Measurements from ENCODE around the gene LEFTY1. TPM values are rescaled to one million over a fixed set of nuclear protein-coding genes. Genes with fewer than 3 reads are reported as not detected.
"Not testable (repeated sequence)": the region's sequence is repeated elsewhere in the genome, so short reads cannot be mapped to it uniquely, and the experiment has no call there.

Gene LEFTY1, protein sequence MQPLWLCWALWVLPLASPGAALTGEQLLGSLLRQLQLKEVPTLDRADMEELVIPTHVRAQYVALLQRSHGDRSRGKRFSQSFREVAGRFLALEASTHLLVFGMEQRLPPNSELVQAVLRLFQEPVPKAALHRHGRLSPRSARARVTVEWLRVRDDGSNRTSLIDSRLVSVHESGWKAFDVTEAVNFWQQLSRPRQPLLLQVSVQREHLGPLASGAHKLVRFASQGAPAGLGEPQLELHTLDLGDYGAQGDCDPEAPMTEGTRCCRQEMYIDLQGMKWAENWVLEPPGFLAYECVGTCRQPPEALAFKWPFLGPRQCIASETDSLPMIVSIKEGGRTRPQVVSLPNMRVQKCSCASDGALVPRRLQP
- total RNA-seq = not detected

DNA sequence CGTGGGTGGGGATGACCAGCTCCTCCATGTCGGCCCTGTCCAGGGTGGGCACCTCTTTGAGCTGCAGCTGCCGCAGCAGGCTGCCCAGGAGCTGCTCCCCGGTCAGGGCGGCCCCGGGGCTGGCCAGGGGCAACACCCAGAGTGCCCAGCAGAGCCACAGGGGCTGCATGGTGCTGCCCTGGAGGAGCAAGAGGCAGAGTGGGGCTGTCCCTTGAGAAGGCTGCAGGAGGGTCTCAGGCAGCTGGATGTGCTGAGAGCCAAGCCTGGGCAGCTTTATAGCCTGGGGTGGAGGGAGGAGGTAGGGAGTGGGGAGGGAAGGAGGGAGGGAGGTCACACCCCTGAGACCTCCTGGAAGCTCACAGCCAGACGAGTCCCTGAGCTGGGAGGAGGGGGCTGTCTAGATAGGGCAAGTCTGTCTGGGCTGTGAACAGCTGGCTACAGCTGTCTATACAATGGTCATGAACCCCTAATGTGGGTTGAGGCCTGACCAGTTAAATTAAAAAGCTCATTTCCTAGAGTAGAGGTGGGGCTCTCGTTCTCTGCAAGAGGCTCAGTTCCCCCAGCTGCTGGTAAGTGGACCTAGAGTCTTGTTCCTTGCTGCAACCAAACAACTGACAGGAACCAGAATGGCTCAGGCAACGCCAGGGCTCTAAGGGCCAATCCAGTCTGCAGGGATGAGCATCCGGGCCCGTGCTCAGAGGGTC is at the start of gene LEFTY1:
Gene LEFTY1, minus strand, starts transcription at position 249 of the 704 bp plus-strand sequence. Its CDS starts 80 bp downstream, at position 169.
- Mint-ChIP-seq H3K36me3 (no peaks in the 10 kb centered on the region), H3K9me3 (no peaks in the 10 kb centered on the region), H3K4me1 (ENCODE audit: low read depth in 2 of 2) (peaks cover under 1% of the 10 kb centered on the region in 2 donors), H3K4me3 (no peak within 1 kb of the TSS), H3K27ac (no peak within 1 kb of the TSS), H3K27me3 (peaks cover 0 to 4% of the 10 kb centered on the region in 2 donors)
- DNase-seq (ENCODE audit: low spot score) (no peak), ATAC-seq (peak in 1 of 2 donors; percentile 48)

DNA sequence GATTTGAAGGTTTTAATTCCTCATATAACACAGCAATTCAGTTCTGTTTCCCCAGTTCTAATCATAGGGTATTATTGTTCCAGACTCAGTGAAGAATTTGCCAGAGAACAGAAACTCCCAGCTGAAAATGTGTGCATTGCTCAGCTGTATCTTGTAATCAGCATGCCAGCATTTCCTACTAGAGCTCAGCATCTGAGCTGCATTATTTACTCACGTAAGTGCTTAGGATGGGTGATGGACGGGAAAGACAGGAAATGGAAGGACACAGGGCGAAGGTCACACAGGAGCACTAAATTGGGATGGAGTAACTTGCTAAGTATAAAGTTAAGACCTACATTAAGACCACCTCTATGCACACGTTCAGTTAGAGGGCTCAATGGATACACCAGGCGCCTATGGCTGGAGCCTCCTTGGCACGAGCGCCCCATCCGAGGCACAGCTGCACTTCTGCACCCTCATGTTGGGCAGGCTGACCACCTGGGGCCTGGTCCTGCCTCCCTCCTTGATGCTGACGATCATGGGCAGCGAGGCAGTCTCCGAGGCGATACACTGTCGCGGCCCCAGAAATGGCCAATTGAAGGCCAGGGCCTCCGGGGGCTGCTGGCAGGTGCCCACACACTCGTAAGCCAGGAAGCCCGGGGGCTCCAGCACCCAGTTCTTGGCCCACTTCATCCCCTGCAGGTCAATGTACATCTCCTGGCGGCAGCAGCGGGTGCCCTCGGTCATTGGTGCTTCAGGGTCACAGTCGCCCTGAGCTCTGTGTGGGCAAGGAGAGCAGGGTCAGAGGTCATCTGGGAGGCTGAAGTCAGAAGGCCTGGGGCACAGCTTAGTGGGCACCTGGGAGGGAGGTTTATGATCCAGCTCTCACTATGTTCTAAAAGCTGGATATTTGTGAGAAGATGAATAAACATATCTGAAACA is 48.4 kb upstream of the LEFTY1 start:
- DNase-seq (ENCODE audit: low spot score) (no peak), ATAC-seq (no peak)
- H3K9me3 Mint-ChIP-seq = no peaks in the 10 kb centered on the region
- H3K36me3 Mint-ChIP-seq = no peaks in the 10 kb centered on the region
- no peak overlapping the region for H3K27ac Mint-ChIP-seq
- H3K4me1 Mint-ChIP-seq (ENCODE audit: low read depth in 2 of 2) = no peaks in the 10 kb centered on the region
- no peak overlapping the region for H3K4me3 Mint-ChIP-seq
- H3K27me3 Mint-ChIP-seq = no peaks in the 10 kb centered on the region

DNA sequence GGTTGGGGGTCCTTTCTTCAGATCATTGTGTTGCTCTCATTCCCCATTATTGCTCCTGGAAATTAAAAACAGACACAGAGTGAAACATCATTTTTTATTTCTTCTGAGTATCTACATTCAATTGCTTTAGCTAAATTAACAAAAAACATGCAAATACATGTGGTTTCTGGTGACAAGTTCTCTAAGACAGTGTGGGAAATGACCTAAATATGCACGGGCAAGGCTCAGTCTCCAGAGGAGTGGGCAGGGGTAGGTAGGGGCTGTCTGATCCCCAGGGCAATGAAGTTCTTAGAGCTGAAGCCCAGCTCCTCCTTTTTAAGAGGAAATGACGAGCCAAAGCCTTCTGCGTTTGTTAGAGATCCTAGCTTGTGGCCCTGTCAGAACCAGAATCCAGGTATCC is 47.6 kb upstream of the LEFTY1 start:
- DNase-seq (ENCODE audit: low spot score) (no peak), ATAC-seq (no peak)
- Mint-ChIP-seq H3K36me3 (no peaks in the 10 kb centered on the region), H3K4me3 (no peak overlapping the region), H3K27me3 (no peaks in the 10 kb centered on the region), H3K27ac (no peak overlapping the region), H3K4me1 (ENCODE audit: low read depth in 2 of 2) (no peaks in the 10 kb centered on the region), H3K9me3 (no peaks in the 10 kb centered on the region)

DNA sequence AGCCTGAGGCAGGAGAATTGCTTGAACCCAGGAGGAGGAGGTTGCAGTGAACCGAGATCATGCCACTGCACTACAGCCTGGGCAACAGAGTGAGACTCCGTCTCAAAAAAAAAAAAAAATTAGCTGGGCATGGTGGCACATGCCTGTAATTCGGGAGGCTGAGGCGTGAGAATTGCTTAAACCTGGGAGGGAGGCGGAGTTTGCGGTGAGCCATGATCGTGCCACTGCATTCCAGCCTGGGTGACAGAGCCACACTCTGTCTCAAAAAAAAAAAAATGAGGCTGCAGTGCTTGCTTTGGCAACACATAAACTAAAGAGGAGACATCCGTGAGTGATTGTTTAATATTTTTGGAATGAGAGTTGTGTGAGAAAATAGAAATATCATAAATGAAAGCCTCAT is 47.1 kb upstream of the LEFTY1 start:
- ATAC-seq; H3K4me1 Mint-ChIP-seq (ENCODE audit: low read depth in 2 of 2); H3K4me3 Mint-ChIP-seq; H3K9me3 Mint-ChIP-seq; H3K36me3 Mint-ChIP-seq; DNase-seq (ENCODE audit: low spot score); H3K27me3 Mint-ChIP-seq; H3K27ac Mint-ChIP-seq: not testable (repeated sequence)

DNA sequence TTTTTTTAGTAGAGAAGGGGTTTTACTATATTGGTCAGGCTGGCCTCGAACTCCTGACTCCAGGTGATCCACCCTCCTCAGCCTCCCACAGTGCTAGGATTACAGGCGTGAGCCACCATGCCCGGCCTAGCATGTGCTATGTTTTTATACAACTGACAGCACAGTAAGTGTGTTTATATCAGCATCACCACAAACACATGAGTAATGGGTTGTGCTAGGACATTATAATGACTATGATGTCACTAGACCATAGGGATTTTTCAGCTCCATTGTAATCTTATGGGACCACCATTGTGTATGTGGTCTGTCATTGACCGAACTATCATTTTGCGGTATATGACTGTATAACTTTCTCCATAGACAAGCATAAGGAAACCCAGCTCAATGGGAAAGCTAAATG is 45.8 kb upstream of the LEFTY1 start:
- Mint-ChIP-seq H3K27ac (no peak overlapping the region), H3K36me3 (no peaks in the 10 kb centered on the region), H3K9me3 (no peaks in the 10 kb centered on the region), H3K4me3 (no peak overlapping the region), H3K4me1 (ENCODE audit: low read depth in 2 of 2) (no peaks in the 10 kb centered on the region), H3K27me3 (no peaks in the 10 kb centered on the region)
- no peak for DNase-seq (ENCODE audit: low spot score)
- no peak for ATAC-seq

DNA sequence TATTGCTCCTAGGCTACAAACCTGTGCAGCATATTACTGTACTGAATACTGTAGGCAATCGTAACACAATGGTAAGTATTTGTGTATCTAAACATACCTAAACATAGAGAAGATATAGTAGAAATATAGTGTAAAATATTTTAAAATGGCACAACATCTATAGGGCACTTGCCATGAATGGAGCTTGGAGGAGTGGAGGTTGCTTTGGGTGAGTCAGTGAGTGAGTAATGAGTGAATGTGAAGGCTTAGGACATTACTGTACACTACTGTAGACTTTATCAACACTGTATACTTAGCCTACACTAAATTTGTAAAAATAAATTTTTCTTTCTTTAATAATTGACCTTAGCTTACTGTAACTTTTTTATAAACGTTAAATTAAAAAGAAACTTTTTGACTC is 44.1 kb upstream of the LEFTY1 start:
- ATAC-seq (no peak), DNase-seq (ENCODE audit: low spot score) (no peak)
- Mint-ChIP-seq H3K9me3 (no peaks in the 10 kb centered on the region), H3K4me1 (ENCODE audit: low read depth in 2 of 2) (peaks cover 0 to 6% of the 10 kb centered on the region in 2 donors), H3K27me3 (no peaks in the 10 kb centered on the region), H3K27ac (no peak overlapping the region), H3K36me3 (no peaks in the 10 kb centered on the region), H3K4me3 (no peak overlapping the region)

DNA sequence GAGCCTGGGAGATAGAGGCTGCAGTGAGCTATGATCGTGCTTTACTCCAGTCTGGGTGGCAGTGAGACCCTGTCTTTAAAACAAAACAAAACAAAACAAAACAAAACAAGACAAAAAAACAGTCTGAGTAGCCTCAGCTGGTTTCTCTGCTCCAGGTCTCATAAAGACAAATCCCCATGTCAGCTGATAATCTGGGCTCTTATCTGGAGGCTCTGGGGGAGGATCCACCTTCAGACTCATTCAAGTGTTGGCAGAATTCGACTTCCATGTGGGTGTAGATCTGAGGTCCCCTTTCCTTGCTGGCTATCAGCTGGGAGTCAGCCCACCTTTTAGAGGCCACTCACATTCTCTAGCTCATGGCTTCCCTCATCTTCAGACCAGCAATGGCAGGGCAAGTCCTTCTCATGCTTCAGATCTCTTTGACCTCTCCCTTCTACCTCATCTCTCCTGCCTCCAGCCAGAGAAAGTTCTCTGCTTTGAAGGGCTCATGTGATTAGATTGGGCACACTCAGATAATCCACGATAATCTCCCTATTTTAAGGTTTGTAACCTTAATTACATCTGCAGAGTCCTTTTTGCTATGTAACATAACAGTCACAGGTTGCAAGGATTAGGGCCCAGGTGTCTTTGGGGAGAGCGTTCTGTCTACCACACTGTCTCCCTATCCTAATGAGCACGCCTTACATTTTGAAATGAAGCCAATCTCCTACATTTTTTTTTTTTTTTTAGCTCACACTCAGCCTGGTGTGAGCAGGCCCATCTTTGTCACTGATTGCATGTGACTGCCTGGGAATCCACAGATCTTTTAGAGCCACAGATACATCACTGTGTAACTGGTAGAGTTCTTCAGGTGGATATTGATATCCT is 42.6 kb upstream of the LEFTY1 start:
- ATAC-seq (no peak), DNase-seq (ENCODE audit: low spot score) (no peak)
- Mint-ChIP-seq H3K4me3 (no peak overlapping the region), H3K36me3 (no peaks in the 10 kb centered on the region), H3K27me3 (no peaks in the 10 kb centered on the region), H3K27ac (peak overlapping the region in 1 of 2 donors; percentile 32), H3K9me3 (no peaks in the 10 kb centered on the region), H3K4me1 (ENCODE audit: low read depth in 2 of 2) (peaks cover 5 to 6% of the 10 kb centered on the region in 2 donors)

DNA sequence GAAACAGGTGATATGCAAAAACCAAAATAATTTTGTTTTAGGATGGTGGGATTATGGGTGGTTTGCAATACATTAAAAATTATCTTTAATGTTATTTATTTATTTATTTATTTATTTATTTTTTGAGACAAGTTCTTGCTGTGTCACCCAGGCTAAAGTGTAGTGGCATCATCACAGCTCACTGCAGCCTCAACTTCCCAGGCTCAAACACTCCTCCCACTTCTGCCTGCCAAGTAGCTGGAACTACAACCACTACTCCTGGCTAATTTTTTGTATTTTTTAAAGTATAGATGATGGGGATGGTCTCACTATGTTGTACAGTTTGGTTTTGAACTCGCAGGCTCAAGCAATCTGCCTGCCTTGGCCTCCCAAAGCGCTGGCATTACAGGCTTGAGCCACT is 41.6 kb upstream of the LEFTY1 start:
- peaks cover 6% of the 10 kb centered on the region in 2 donors for H3K4me1 Mint-ChIP-seq (ENCODE audit: low read depth in 2 of 2)
- no peaks in the 10 kb centered on the region for H3K27me3 Mint-ChIP-seq
- ATAC-seq = no peak
- H3K27ac Mint-ChIP-seq = no peak overlapping the region
- H3K4me3 Mint-ChIP-seq = no peak overlapping the region
- no peak for DNase-seq (ENCODE audit: low spot score)
- H3K36me3 Mint-ChIP-seq = no peaks in the 10 kb centered on the region
- H3K9me3 Mint-ChIP-seq = no peaks in the 10 kb centered on the region

DNA sequence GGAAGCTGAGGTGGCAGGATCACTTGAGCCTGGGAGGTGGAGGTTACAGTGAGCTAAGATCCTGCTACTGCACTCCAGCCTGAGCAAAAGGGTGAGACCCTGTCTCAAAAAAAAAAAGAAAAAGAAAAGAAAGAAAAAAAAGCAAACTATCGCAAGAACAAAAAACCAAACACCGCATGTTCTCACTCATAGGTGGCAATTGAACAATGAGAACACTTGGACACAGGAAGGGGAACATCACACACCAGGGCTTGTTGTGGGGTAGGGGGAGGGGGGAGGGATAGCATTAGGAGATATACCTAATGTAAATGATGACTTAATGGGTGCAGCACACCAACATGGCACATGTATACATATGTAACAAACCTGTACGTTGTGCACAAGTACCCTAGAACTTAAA is 40.5 kb upstream of the LEFTY1 start:
- peak overlapping the region; percentile 34 to 87 for H3K27ac Mint-ChIP-seq
- H3K27me3 Mint-ChIP-seq; ATAC-seq; H3K4me3 Mint-ChIP-seq; H3K4me1 Mint-ChIP-seq (ENCODE audit: low read depth in 2 of 2); H3K36me3 Mint-ChIP-seq; DNase-seq (ENCODE audit: low spot score); H3K9me3 Mint-ChIP-seq: not testable (repeated sequence)

DNA sequence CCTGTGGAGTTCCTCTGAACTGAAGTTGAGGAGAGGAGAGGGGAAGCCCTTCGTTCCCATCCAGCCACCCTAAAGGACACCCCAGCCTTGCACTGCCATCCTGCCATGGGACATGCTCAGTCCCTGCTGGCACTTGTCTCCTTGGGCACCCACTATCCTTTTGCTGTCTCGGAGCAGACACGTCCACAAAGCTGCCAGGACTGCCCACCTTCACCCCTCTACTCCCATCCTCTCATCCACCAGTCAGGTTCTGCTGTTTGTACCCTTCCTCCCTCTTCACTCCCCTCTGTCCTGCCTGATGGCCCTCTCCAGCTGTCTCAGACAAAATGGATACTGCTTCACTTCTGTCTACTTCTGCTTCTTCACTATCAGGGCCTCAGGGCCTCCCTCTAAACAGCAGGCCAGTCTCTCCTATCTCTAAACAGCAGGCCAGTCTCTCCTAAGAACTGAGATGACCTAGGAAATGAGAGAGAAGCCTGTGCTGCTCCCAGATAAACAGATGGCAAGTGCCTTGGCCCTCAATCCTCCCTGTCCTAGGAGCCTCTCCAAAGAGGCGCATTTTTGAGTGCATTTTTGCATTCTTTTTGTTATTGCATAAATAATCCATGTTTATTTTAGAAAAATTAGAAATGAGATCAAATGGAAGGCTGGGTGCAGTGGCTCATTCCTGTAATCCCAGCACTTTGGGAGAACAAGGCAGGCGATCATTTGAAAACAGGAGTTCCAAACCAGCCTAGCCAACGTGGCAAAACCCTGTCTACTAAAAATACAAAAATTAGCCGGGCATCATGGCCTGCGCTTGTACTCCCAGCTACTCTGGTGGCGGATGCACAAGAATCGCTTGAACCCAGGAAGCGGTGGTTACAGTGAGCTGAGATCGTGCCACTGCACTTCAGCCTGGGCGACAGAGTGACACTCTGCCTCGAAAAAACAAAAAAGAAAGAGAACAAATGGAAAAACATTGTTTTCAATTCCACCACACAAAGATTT is 39.5 kb upstream of the LEFTY1 start:
- Mint-ChIP-seq H3K36me3 (no peaks in the 10 kb centered on the region), H3K9me3 (no peaks in the 10 kb centered on the region), H3K4me1 (ENCODE audit: low read depth in 2 of 2) (peaks cover 6% of the 10 kb centered on the region in 2 donors), H3K4me3 (peak overlapping the region; percentile 32), H3K27me3 (no peaks in the 10 kb centered on the region), H3K27ac (peak overlapping the region; percentile 34 to 87)
- DNase-seq (ENCODE audit: low spot score) (no peak), ATAC-seq (no peak)

DNA sequence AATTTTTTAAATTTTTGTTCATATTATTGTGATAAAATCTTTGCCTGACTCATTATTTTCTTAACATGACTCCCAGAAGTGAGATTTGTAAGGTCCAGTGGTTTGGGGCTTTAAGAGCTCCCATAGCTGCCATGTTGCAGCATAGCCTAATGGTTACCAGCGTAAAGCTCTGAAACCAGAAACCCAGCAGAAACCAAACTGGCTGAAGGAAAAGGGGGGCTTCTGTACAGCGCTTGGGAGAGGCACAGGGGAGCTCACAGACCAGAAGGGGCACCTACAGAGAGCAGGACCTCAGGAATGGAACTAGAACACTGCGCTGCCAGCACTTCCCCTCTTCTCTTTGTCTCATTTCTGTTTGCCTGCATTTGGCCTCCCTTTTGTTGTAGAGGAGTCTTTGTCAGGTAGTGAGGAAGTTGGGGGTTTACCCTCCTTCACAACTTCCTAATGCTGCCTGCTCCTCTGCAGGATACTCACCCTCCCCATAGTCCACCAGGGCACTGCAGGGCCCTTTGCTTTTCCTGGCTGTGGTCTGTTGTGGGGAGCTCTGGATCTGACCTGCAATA is 37.7 kb upstream of the LEFTY1 start:
- peak overlapping the region; percentile 22 for H3K4me3 Mint-ChIP-seq
- no peaks in the 10 kb centered on the region for H3K27me3 Mint-ChIP-seq
- H3K36me3 Mint-ChIP-seq = no peaks in the 10 kb centered on the region
- no peaks in the 10 kb centered on the region for H3K9me3 Mint-ChIP-seq
- DNase-seq (ENCODE audit: low spot score) (no peak), ATAC-seq (no peak)
- peaks cover 10 to 14% of the 10 kb centered on the region in 2 donors for H3K4me1 Mint-ChIP-seq (ENCODE audit: low read depth in 2 of 2)
- H3K27ac Mint-ChIP-seq = peak overlapping the region in 1 of 2 donors; percentile 81
